ENCODE measurements around the gene ADORA2A. TPM values are rescaled to one million over a fixed set of nuclear protein-coding genes. Genes with fewer than 3 reads are reported as not detected.

The ADORA2A gene
- total RNA-seq, 1 donor from 2014 or later, result not detected

GRCh38 chr22:24442352-24442744, 14.9 kb downstream of the ADORA2A start:
- DNase-seq (ENCODE audit: low read depth), result no peak
- no peak for TF ChIP-seq CTCF (conservative IDR thresholded peaks at IDR 0.05; ENCODE audit: low read depth, low read length)

GRCh38 chr22:24443668-24444067, 16.3 kb downstream of the ADORA2A start:
- TF ChIP-seq CTCF (conservative IDR thresholded peaks at IDR 0.05; ENCODE audit: low read depth, low read length), result no peak
- H3K4me3 ChIP-seq (ENCODE audit: low read depth, low read length), result no peak overlapping the region
- no peak for DNase-seq (ENCODE audit: low read depth)

More at GRCh38 chr22:24442352-24442744, 14.9 kb downstream of the ADORA2A start:
- no peak overlapping the region for H3K4me3 ChIP-seq (ENCODE audit: low read depth, low read length)

- TF ChIP-seq CTCF (conservative IDR thresholded peaks at IDR 0.05; ENCODE audit: low read depth, low read length), result no peak
- no peak overlapping the region for H3K4me3 ChIP-seq (ENCODE audit: low read depth, low read length)
- DNase-seq (ENCODE audit: low read depth), result no peak
Observed at GRCh38 chr22:24444251-24444650, 16.9 kb downstream of the ADORA2A start.

- no peak overlapping the region for H3K4me3 ChIP-seq (ENCODE audit: low read depth, low read length)
- no peak for TF ChIP-seq CTCF (conservative IDR thresholded peaks at IDR 0.05; ENCODE audit: low read depth, low read length)
- DNase-seq (ENCODE audit: low read depth), result no peak
Observed at GRCh38 chr22:24444729-24445466, 17.5 kb downstream of the ADORA2A start.

- DNase-seq (ENCODE audit: low read depth), result no peak
- no peak overlapping the region for H3K4me3 ChIP-seq (ENCODE audit: low read depth, low read length)
- no peak for TF ChIP-seq CTCF (conservative IDR thresholded peaks at IDR 0.05; ENCODE audit: low read depth, low read length)
Observed at GRCh38 chr22:24445481-24446259, 18.3 kb downstream of the ADORA2A start.

GRCh38 chr22:24446260-24446611, 18.8 kb downstream of the ADORA2A start:
- H3K4me3 ChIP-seq (ENCODE audit: low read depth, low read length), result no peak overlapping the region
- no peak for DNase-seq (ENCODE audit: low read depth)
- no peak for TF ChIP-seq CTCF (conservative IDR thresholded peaks at IDR 0.05; ENCODE audit: low read depth, low read length)
